ENCODE data around the gene COBL.

The COBL gene

DNA sequence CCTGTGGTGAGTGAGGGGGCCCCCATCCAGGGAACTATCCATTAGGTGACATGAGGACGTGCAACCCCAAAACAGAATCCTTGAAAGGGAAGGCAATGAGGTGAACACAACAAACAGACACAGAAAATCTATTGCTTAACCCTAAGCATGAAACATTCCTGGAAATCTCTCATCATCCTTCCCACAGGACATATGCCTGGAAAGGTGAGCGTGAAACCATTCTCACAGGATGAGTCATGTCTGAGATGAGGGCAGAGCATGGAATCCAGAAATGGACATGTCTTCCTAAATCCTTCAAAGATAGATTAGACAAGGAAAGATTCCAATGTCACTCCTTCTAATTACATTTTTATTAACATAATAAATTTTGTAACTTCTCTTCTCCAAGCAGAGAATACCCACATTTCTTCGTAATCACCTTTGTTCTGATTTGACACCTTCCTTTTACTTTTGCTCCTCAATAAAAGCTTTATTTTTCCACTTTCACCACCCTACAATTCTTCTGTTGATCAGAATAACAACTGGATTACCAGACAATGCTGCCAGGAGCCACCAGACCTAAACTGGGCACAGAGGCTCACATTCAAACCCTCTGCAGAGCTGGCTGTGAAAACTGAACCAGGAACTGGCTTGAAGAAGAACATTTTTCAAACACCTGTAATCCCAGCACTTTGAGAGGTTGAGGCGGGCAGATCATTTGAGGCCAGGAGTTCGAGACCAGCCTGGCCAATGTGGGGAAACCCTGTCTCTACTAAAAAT is 67.2 kb downstream of the COBL start:
- Histone ChIP-seq H3K4me1 (ENCODE audit: control insufficient read depth, insufficient read depth, low read length) (peaks cover 4% of the 10 kb centered on the region), H3K36me3 (ENCODE audit: control insufficient read depth in 2 of 2, insufficient read depth in 2 of 2, low read length in 2 of 2) (no peaks in the 10 kb centered on the region), H3K27me3 (ENCODE audit: control insufficient read depth in 1 of 2, insufficient read depth in 2 of 2, low read length in 2 of 2) (no peaks in the 10 kb centered on the region), H3K4me3 (ENCODE audit: low read length in 2 of 2) (no peak overlapping the region), H3K9ac (ENCODE audit: low read length in 2 of 2) (no peak overlapping the region), H3K9me3 (ENCODE audit: control insufficient read depth in 2 of 2, low read length in 2 of 2) (no peaks in the 10 kb centered on the region), H3K27ac (ENCODE audit: low read length) (no peak overlapping the region)

DNA sequence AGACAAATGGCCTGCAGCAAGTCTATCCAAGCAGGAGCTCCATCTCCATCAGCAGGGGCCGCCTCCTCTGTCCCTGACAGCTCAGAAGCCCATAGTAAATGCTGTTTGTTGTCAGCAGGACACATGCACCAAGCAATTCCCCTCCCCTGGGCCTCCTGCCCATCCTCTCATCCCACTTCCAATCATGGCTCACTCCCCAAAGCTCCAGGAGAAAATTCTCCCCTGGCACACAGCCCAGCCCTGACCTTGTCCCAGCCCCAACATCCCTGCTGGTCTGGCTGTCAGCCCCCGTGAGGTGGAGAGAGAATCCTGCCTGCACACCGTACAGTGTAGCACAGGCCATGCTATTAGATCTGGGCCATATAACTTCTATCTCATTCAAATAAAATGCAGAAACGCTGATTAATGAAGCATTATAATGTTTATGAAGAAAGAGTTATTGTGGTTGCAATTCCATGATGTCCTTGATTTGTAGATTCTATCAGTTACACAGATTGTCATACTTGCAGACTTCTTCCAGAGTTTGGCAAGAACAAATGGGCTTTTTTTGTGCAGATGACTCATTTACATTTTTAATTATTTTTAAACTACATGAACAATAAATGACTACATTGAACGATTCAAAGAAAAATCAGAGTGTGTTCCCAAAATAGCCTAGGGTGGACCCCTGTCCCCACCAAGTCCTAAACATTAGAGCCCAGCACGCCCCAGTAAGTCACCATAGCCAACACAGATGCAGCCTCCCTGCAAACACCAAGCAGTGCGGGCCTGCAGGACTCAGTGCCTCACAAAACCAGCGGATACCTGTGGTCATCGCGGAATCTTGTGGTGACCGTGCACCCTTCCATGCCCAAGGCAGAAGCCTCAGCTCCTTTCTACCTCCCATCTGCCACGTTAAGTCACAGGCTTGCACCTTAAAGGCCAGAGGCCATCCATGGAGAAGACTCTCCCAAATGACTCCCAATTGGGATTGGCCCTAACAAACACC is 70.1 kb downstream of the COBL start:
- Histone ChIP-seq H3K27me3 (ENCODE audit: control insufficient read depth in 1 of 2, insufficient read depth in 2 of 2, low read length in 2 of 2) (no peaks in the 10 kb centered on the region), H3K4me3 (ENCODE audit: low read length in 2 of 2) (no peak overlapping the region), H3K9me3 (ENCODE audit: control insufficient read depth in 2 of 2, low read length in 2 of 2) (no peaks in the 10 kb centered on the region), H3K4me1 (ENCODE audit: control insufficient read depth, insufficient read depth, low read length) (peaks cover 4% of the 10 kb centered on the region), H3K27ac (ENCODE audit: low read length) (peak overlapping the region; percentile 24), H3K36me3 (ENCODE audit: control insufficient read depth in 2 of 2, insufficient read depth in 2 of 2, low read length in 2 of 2) (no peaks in the 10 kb centered on the region), H3K9ac (ENCODE audit: low read length in 2 of 2) (no peak overlapping the region)

DNA sequence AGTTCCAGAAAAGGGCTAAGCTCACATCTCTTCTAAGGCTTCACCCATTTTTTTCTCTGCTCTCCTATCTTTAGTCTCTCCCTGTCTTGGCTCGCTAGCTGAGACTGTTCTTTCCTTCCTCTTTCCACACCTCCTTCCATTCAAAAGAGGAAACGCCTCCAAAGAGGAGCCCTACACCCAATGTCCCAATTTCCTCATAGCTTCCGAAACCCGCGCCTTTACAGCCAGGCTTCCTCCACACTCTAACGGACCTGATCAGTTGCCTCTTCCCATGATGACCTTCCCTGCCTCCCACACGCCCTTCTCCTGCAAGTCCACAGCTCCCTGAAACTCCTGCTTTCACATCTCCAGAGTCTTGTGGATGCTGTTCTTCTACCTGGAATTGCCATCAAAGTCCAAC is 71.7 kb downstream of the COBL start:
- Histone ChIP-seq H3K4me3 (ENCODE audit: low read length in 2 of 2) (no peak overlapping the region), H3K27me3 (ENCODE audit: control insufficient read depth in 1 of 2, insufficient read depth in 2 of 2, low read length in 2 of 2) (no peaks in the 10 kb centered on the region), H3K36me3 (ENCODE audit: control insufficient read depth in 2 of 2, insufficient read depth in 2 of 2, low read length in 2 of 2) (no peaks in the 10 kb centered on the region), H3K4me1 (ENCODE audit: control insufficient read depth, insufficient read depth, low read length) (peaks cover 4% of the 10 kb centered on the region), H3K27ac (ENCODE audit: low read length) (no peak overlapping the region), H3K9ac (ENCODE audit: low read length in 2 of 2) (no peak overlapping the region), H3K9me3 (ENCODE audit: control insufficient read depth in 2 of 2, low read length in 2 of 2) (no peaks in the 10 kb centered on the region)

DNA sequence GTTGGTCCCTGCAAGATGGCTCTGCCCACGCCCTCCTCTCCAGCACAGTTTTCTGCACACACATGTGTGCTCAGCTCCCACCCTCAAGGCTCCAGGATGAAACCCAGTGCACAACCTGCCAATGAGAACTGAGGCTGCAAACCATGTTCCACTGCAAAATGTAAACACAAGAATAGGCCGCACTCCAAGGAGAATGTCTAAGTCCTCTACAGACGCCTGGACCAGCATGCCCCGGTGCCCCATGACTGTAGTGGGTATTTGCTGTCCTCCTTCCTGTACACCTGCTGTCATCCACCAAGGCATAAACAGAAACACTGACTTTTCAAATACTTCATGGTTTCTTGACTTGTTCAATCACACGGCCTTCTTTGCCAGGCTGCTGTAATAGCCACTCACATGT is 72.6 kb downstream of the COBL start:
- no peak overlapping the region for H3K27ac ChIP-seq (ENCODE audit: low read length)
- peaks cover 4% of the 10 kb centered on the region for H3K4me1 ChIP-seq (ENCODE audit: control insufficient read depth, insufficient read depth, low read length)
- no peak overlapping the region for H3K4me3 ChIP-seq (ENCODE audit: low read length in 2 of 2)
- no peak overlapping the region for H3K9ac ChIP-seq (ENCODE audit: low read length in 2 of 2)
- H3K9me3 ChIP-seq (ENCODE audit: control insufficient read depth in 2 of 2, low read length in 2 of 2): no peaks in the 10 kb centered on the region
- H3K36me3 ChIP-seq (ENCODE audit: control insufficient read depth in 2 of 2, insufficient read depth in 2 of 2, low read length in 2 of 2): no peaks in the 10 kb centered on the region
- H3K27me3 ChIP-seq (ENCODE audit: control insufficient read depth in 1 of 2, insufficient read depth in 2 of 2, low read length in 2 of 2): no peaks in the 10 kb centered on the region

DNA sequence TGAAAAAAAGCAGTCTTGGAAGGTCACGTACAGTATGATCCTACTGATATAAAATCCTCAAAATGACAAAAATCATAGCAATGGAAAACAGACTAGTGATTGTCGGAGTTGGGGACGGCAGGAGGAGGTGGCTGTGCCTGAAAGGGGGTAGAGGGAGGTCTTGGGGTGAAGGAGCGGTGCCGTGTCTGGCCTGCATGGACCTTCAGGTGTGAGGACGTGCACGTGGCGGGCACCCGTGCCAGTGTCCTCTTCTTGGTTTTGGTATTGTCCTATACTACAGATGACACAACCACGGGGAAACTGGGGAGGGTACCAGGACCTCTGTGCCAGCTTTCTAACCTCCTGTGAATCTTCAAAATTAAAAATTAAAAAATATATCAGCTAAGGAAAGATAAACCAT is 73.0 kb downstream of the COBL start:
- Histone ChIP-seq H3K27ac (ENCODE audit: low read length) (no peak overlapping the region), H3K9me3 (ENCODE audit: control insufficient read depth in 2 of 2, low read length in 2 of 2) (no peaks in the 10 kb centered on the region), H3K4me3 (ENCODE audit: low read length in 2 of 2) (no peak overlapping the region), H3K36me3 (ENCODE audit: control insufficient read depth in 2 of 2, insufficient read depth in 2 of 2, low read length in 2 of 2) (no peaks in the 10 kb centered on the region), H3K4me1 (ENCODE audit: control insufficient read depth, insufficient read depth, low read length) (peaks cover 4% of the 10 kb centered on the region), H3K27me3 (ENCODE audit: control insufficient read depth in 1 of 2, insufficient read depth in 2 of 2, low read length in 2 of 2) (no peaks in the 10 kb centered on the region), H3K9ac (ENCODE audit: low read length in 2 of 2) (no peak overlapping the region)

DNA sequence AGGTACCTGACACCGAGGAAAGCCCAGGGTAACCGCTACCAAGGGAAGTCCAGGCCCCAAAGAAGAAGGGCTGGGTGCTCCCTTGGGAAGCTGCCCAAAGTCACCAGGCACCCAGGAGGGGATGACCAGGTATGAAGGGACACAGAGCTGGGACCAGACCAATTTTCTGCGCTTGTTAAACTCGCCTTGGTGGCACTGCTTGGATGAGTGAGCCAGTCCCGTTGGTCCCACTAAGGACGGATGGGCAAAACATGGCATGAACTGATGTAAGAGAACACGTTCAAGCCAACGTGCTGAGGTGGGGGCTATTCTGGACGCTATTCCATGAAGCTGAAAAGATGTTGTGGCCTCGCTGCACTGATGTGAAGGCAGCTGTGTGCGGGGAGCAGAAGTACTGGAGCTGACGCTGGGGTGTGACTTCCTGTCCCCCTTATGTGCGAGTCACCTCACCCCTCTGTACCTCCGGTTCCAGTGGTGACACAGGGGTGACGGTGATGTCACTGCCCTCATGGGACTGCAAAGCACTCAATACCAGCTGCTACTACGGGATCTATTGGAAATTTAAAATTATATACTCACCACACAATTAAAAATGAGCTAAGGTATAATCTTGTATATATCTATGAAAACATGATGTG is 73.6 kb downstream of the COBL start:
- Histone ChIP-seq H3K27me3 (ENCODE audit: control insufficient read depth in 1 of 2, insufficient read depth in 2 of 2, low read length in 2 of 2) (no peaks in the 10 kb centered on the region), H3K9ac (ENCODE audit: low read length in 2 of 2) (no peak overlapping the region), H3K36me3 (ENCODE audit: control insufficient read depth in 2 of 2, insufficient read depth in 2 of 2, low read length in 2 of 2) (no peaks in the 10 kb centered on the region), H3K9me3 (ENCODE audit: control insufficient read depth in 2 of 2, low read length in 2 of 2) (no peaks in the 10 kb centered on the region), H3K4me3 (ENCODE audit: low read length in 2 of 2) (no peak overlapping the region), H3K27ac (ENCODE audit: low read length) (no peak overlapping the region), H3K4me1 (ENCODE audit: control insufficient read depth, insufficient read depth, low read length) (peaks cover 4% of the 10 kb centered on the region)

DNA sequence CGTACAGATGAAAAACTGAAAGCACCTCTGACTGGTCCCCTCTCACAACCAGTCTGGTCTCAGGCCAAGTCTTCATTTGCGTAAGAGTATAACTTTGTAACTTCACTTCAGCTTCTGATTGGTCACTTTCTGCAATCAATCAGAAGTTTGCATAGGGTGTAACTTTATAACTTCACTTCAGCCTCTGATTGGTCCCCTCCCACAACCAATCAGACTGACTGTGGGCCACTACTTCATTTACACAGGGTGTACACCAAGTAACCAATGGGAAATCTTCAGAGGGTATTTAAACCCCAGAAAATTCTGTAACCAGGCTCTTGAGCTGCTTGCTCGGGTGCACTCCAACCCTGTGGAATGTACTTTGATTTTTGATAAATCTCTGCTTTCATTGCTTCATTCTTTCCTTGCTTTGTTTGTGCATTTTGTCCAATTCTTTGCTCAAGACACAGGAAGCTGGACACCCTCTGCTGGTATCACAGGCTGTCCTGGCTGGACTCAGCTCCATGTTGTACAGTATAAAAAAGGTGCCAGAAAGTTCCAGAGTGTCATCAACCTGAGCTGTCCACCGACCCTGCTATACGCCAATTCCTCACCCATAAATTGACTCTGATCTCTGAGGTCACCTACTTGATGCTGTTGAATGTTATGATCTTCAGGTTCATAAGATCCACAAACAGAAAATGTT is 74.5 kb downstream of the COBL start:
- Histone ChIP-seq H3K4me3 (ENCODE audit: low read length in 2 of 2) (no peak overlapping the region), H3K9me3 (ENCODE audit: control insufficient read depth in 2 of 2, low read length in 2 of 2) (no peaks in the 10 kb centered on the region), H3K27me3 (ENCODE audit: control insufficient read depth in 1 of 2, insufficient read depth in 2 of 2, low read length in 2 of 2) (no peaks in the 10 kb centered on the region), H3K4me1 (ENCODE audit: control insufficient read depth, insufficient read depth, low read length) (peaks cover 4% of the 10 kb centered on the region), H3K27ac (ENCODE audit: low read length) (no peak overlapping the region), H3K9ac (ENCODE audit: low read length in 2 of 2) (no peak overlapping the region), H3K36me3 (ENCODE audit: control insufficient read depth in 2 of 2, insufficient read depth in 2 of 2, low read length in 2 of 2) (no peaks in the 10 kb centered on the region)

DNA sequence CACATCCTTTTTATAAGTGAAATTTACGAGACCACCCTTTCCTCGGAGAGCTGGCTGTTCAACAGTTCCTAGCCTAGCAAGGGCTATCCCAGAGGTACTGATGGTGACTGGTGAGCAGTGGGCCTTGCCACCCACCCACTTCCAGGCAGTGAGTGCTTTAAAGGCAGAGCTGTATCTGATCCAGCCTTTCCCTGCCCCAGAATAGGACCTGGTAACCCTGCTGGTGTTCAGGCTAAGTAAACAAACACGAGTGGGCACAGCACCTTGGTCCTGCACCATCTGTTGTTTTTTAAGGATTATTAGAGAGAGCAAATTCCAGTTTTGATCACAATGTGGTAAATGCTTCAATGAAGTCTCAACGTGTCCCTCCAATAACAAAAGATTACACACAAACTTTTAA is 75.7 kb downstream of the COBL start:
- Histone ChIP-seq H3K9me3 (ENCODE audit: control insufficient read depth in 2 of 2, low read length in 2 of 2) (no peaks in the 10 kb centered on the region), H3K4me3 (ENCODE audit: low read length in 2 of 2) (no peak overlapping the region), H3K4me1 (ENCODE audit: control insufficient read depth, insufficient read depth, low read length) (no peaks in the 10 kb centered on the region), H3K27me3 (ENCODE audit: control insufficient read depth in 1 of 2, insufficient read depth in 2 of 2, low read length in 2 of 2) (no peaks in the 10 kb centered on the region), H3K27ac (ENCODE audit: low read length) (no peak overlapping the region), H3K36me3 (ENCODE audit: control insufficient read depth in 2 of 2, insufficient read depth in 2 of 2, low read length in 2 of 2) (no peaks in the 10 kb centered on the region), H3K9ac (ENCODE audit: low read length in 2 of 2) (no peak overlapping the region)

DNA sequence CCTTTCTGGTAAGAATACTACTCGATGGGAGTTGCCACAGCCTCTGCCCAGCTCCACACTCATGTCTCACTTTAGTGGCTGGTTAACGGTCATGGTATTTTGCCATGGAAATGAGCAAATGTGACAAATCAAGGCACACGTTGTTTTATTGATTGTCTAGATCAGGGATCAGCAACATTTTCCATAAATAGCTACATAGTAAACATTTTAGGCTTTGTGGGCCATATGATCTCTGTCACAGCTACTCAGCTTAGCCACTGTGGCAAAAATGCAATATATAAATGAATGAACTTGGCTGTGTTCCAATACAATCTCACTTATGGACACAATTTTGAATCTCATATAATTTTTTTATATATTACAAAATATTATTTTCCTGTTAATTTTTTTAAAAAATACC is 76.9 kb downstream of the COBL start:
- no peaks in the 10 kb centered on the region for H3K36me3 ChIP-seq (ENCODE audit: control insufficient read depth in 2 of 2, insufficient read depth in 2 of 2, low read length in 2 of 2)
- no peak overlapping the region for H3K9ac ChIP-seq (ENCODE audit: low read length in 2 of 2)
- no peaks in the 10 kb centered on the region for H3K4me1 ChIP-seq (ENCODE audit: control insufficient read depth, insufficient read depth, low read length)
- no peak overlapping the region for H3K4me3 ChIP-seq (ENCODE audit: low read length in 2 of 2)
- H3K27me3 ChIP-seq (ENCODE audit: control insufficient read depth in 1 of 2, insufficient read depth in 2 of 2, low read length in 2 of 2): no peaks in the 10 kb centered on the region
- H3K27ac ChIP-seq (ENCODE audit: low read length): no peak overlapping the region
- H3K9me3 ChIP-seq (ENCODE audit: control insufficient read depth in 2 of 2, low read length in 2 of 2): no peaks in the 10 kb centered on the region

DNA sequence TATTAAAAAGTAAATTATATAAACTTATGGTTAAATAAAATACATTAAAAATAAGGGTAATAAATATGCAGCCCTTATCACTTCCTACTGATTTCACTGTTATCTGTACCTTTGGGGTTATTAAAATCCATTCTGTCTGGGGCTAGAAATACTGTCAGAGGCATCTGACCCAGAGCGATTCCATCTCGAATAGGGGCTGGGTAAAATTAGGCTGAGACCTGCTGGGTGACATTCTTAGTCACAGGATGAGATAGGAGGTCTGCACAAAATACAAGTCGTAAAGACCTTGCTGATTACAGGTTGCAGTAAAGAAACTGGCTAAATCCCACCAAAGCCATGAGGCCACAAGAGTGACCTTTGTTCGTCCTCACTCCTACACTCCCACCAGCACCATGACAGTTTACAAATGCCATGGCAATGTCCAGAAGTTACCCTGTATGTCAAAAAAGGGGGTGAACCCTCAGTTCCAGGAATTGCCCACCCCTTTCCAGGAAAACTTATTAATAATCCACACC is 77.6 kb downstream of the COBL start:
- Histone ChIP-seq H3K9ac (ENCODE audit: low read length in 2 of 2) (no peak overlapping the region), H3K4me3 (ENCODE audit: low read length in 2 of 2) (no peak overlapping the region), H3K9me3 (ENCODE audit: control insufficient read depth in 2 of 2, low read length in 2 of 2) (no peaks in the 10 kb centered on the region), H3K27me3 (ENCODE audit: control insufficient read depth in 1 of 2, insufficient read depth in 2 of 2, low read length in 2 of 2) (no peaks in the 10 kb centered on the region), H3K4me1 (ENCODE audit: control insufficient read depth, insufficient read depth, low read length) (no peaks in the 10 kb centered on the region), H3K27ac (ENCODE audit: low read length) (no peak overlapping the region), H3K36me3 (ENCODE audit: control insufficient read depth in 2 of 2, insufficient read depth in 2 of 2, low read length in 2 of 2) (no peaks in the 10 kb centered on the region)
